ENCODE measurements around the gene SLC7A6OS.

GRCh38 chr16:68290450-68290849 lies 20.3 kb downstream of the SLC7A6OS start:
- no peak for TF ChIP-seq CTCF (IDR thresholded peaks at IDR 0.05)
- TF ChIP-seq POLR2AphosphoS5 (IDR thresholded peaks at IDR 0.05), result no peak
- no peak for TF ChIP-seq POLR2A (IDR thresholded peaks at IDR 0.05; ENCODE audit: low read depth)
